Ascending aorta (tissue), 2 donors: Measurements from ENCODE around the gene ZNF280B. TPM values are rescaled to one million over a fixed set of nuclear protein-coding genes. Genes with fewer than 3 reads are reported as not detected.

Experiments
- DNase-seq, 2 donors: peaks; one replicate each; pipeline ENCODE4 v3.0.0-alpha.2; 2019; ENCODE audit warnings: low spot score in 2 of 2
- H3K27ac ChIP-seq, 2 donors: fragments of 200-600 bp; sonication (generic); one replicate each; pipeline ENCODE4 v1.5.1; 2016 to 2017; ENCODE audit warnings: mild to moderate bottlenecking in 1 of 2
- H3K27me3 ChIP-seq: fragments of 200-600 bp; sonication (generic); one replicate; pipeline ENCODE4 v1.5.1; 2017
- H3K36me3 ChIP-seq, 2 donors: fragments of 200-600 bp; sonication (generic); one replicate each; pipeline ENCODE4 v1.5.1; 2016
- H3K4me1 ChIP-seq, 2 donors: fragments of 200-600 bp; sonication (generic); one replicate each; pipeline ENCODE4 v1.5.1; 2016 to 2017; ENCODE audit warnings: mild to moderate bottlenecking in 1 of 2
- H3K4me3 ChIP-seq, 2 donors: fragments of 200-600 bp; sonication (generic); one replicate each; pipeline ENCODE4 v1.5.1; 2016 to 2017; ENCODE audit warnings: mild to moderate bottlenecking in 1 of 2
- H3K9me3 ChIP-seq, 2 donors: fragments of 200-600 bp; sonication (generic); one replicate each; pipeline ENCODE4 v1.5.1; 2016
- CTCF ChIP-seq, 3 experiments: fragments of 200-600 bp in 2 of 3; fragments of 450-650 bp in 1 of 3; sonication (generic) in 2 of 3; IDR thresholded peaks; one replicate each; pipeline ENCODE4 v1.5.1; 2016 to 2019; ENCODE audit warnings: antibody characterized with exemption in 3 of 3, mild to moderate bottlenecking in 1 of 3, moderate library complexity in 1 of 3
- intact Hi-C: fragments of 100-400 bp; cut with DNase I; formaldehyde crosslinking; loops from one replicate; pipeline ENCODE4 v1.15.1; 2023
- total RNA-seq: library from RNA; depleted of rRNA; stranded (reverse); fragments of >200 nt; gene quantifications from one replicate; pipeline ENCODE4 v1.1.0, GENCODE V29; 2016

Gene ZNF280B
- total RNA-seq, 1 donor from 2014 or later = not detected

GRCh38 chr22:22487059-22487458, 21.5 kb downstream of the ZNF280B start:
- Histone ChIP-seq H3K36me3 (no peaks in the 10 kb centered on the region), H3K4me3 (no peak overlapping the region), H3K27me3 (no peaks in the 10 kb centered on the region), H3K27ac (no peak overlapping the region), H3K9me3 (no peaks in the 10 kb centered on the region), H3K4me1 (no peaks in the 10 kb centered on the region)
- no peak for TF ChIP-seq CTCF (IDR thresholded peaks at IDR 0.05)
- intact Hi-C loops = no loop called here
- no peak for DNase-seq

GRCh38 chr22:22486132-22486899, 22.2 kb downstream of the ZNF280B start:
- H3K27ac ChIP-seq = no peak overlapping the region
- no peak overlapping the region for H3K4me3 ChIP-seq
- no peaks in the 10 kb centered on the region for H3K27me3 ChIP-seq
- H3K9me3 ChIP-seq = no peaks in the 10 kb centered on the region
- intact Hi-C loops = no loop called here
- no peak for TF ChIP-seq CTCF (IDR thresholded peaks at IDR 0.05)
- no peak for DNase-seq
- no peaks in the 10 kb centered on the region for H3K36me3 ChIP-seq
- H3K4me1 ChIP-seq = no peaks in the 10 kb centered on the region

GRCh38 chr22:22485524-22485923, 23.0 kb downstream of the ZNF280B start:
- Histone ChIP-seq H3K27me3 (no peaks in the 10 kb centered on the region), H3K4me1 (no peaks in the 10 kb centered on the region), H3K27ac (no peak overlapping the region), H3K36me3 (no peaks in the 10 kb centered on the region), H3K9me3 (no peaks in the 10 kb centered on the region), H3K4me3 (no peak overlapping the region)
- no peak for TF ChIP-seq CTCF (IDR thresholded peaks at IDR 0.05)
- intact Hi-C loops = no loop called here
- no peak for DNase-seq

GRCh38 chr22:22484023-22484422, 24.5 kb downstream of the ZNF280B start:
- no peak for DNase-seq
- intact Hi-C loops = no loop called here
- no peaks in the 10 kb centered on the region for H3K27me3 ChIP-seq

GRCh38 chr22:22480940-22481339, 27.6 kb downstream of the ZNF280B start:
- Histone ChIP-seq H3K27ac (no peak overlapping the region), H3K9me3 (no peaks in the 10 kb centered on the region), H3K4me3 (no peak overlapping the region), H3K4me1 (no peaks in the 10 kb centered on the region), H3K36me3 (no peaks in the 10 kb centered on the region), H3K27me3 (no peaks in the 10 kb centered on the region)
- intact Hi-C loops = no loop called here
- no peak for TF ChIP-seq CTCF (IDR thresholded peaks at IDR 0.05)
- no peak for DNase-seq

More at GRCh38 chr22:22484023-22484422, 24.5 kb downstream of the ZNF280B start:
- Histone ChIP-seq H3K36me3 (no peaks in the 10 kb centered on the region), H3K4me1 (no peaks in the 10 kb centered on the region), H3K4me3 (no peak overlapping the region), H3K27ac (no peak overlapping the region), H3K9me3 (no peaks in the 10 kb centered on the region)
- no peak for TF ChIP-seq CTCF (IDR thresholded peaks at IDR 0.05)
